Stimulated activated naive CD8-positive, alpha-beta T cell treated with anti-CD3 and anti-CD28 coated beads, Interleukin-15, amount 100 ng/mL, for 72 hours (primary cell): Measurements from ENCODE around the gene AMFR.
A peak's percentile ranks its signal among the peaks of the same experiment; 100 is the strongest.

ENCODE experiments used
- ATAC-seq: fragments of 150-1000 bp; cut with Tn5 transposase; 2 replicates; pipeline ENCODE4 v1.10.0; 2021; ENCODE audit warnings: mild to moderate bottlenecking, moderate library complexity
- DNase-seq, 2 donors: peaks; one replicate each; pipeline ENCODE4 v3.0.0; 2021 to 2022
- H3K27ac Mint-ChIP-seq, 2 donors: one replicate each; pipeline ENCODE4 v1.8.0; 2022; ENCODE audit warnings: mild to moderate bottlenecking in 2 of 2, mixed read lengths in 2 of 2, moderate library complexity in 2 of 2
- H3K27me3 Mint-ChIP-seq: one replicate; pipeline ENCODE4 v1.8.0; 2022; ENCODE audit warnings: mixed read lengths
- H3K4me1 Mint-ChIP-seq: one replicate; pipeline ENCODE4 v1.8.0; 2022; ENCODE audit warnings: mild to moderate bottlenecking, mixed read lengths
- H3K4me3 Mint-ChIP-seq, 2 donors: one replicate each; pipeline ENCODE4 v1.8.0; 2022; ENCODE audit warnings: mild to moderate bottlenecking in 2 of 2, mixed read lengths in 2 of 2, moderate library complexity in 1 of 2
- H3K9me3 Mint-ChIP-seq, 2 donors: one replicate each; pipeline ENCODE4 v1.8.0; 2022; ENCODE audit warnings: mixed read lengths in 2 of 2

Gene AMFR

GRCh38 chr16:56364865-56365264 is 60.5 kb downstream of the AMFR start:
- no peak for ATAC-seq
- peak overlapping the region in 1 of 2 donors; percentile 76 for H3K27ac Mint-ChIP-seq
- H3K9me3 Mint-ChIP-seq: no peaks in the 10 kb centered on the region
- no peak for DNase-seq
- H3K27me3 Mint-ChIP-seq: no peaks in the 10 kb centered on the region
- H3K4me1 Mint-ChIP-seq: peaks cover 10% of the 10 kb centered on the region
- no peak overlapping the region for H3K4me3 Mint-ChIP-seq

DNA sequence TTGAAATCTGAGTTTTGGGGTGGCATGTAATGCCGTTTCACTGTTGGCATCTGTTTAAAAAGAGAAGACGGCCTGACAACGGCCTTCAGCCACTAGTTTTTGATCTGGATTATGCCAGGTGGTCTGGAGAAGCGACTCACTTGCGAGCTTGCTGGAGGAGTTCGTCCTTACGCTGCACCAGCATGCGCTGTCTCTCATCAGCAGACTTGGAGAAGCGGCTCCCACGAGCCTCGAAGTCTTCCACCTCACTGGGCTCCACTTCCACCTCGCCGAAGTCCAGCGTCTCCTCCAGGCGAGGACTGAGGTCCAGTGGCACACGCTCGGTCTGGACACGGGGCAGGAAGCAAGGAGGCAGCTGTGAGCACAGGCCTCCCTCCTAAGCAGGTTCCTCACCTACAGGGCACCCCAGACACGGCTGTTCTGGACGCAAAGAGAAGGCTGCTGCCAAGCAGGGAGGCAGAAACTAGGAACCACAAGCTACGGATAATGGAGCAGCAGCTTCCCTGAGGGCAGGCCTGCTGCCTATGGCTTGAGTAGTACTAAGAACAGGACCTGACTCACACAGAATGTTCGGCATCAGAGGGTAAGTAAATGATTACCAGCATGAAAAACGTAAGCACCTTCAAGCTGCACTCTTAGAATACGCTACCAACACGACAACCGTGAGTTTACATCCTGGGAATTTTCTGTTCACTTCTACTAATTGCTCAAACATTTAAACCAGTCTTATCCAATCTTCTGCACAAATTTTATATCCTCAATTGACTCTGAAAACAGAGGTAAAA is 61.4 kb downstream of the AMFR start:
- Mint-ChIP-seq H3K4me1 (peaks cover 19% of the 10 kb centered on the region), H3K27ac (no peak overlapping the region), H3K9me3 (no peaks in the 10 kb centered on the region), H3K4me3 (no peak overlapping the region), H3K27me3 (no peaks in the 10 kb centered on the region)
- ATAC-seq (no peak), DNase-seq (no peak)

DNA sequence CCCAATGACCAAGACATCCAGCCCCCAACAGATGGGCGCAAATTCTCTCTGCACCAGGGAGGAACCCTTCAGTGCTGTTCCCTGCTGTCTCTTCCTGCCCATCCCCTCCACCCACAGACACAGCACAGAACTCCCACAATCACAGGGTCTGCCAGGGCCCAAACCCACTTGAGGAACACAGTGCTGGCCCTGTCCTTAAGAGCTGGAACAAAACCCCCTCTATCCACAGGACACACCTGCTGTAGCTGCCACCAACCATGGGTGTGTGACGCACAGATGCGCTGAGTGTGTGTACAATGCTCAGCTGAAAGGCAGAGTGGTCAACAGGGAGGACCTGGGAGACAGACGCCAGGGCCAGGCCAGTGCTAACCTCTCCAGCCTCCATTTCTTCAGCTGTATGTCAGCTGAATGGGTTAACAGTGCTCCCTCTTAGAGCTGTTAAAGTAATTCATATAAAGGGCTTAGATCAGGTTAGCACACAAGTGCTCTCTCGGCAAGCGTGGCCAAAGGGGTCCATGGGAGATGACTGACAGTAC is 62.1 kb downstream of the AMFR start:
- no peak for ATAC-seq
- Mint-ChIP-seq H3K9me3 (no peaks in the 10 kb centered on the region), H3K4me3 (no peak overlapping the region), H3K27me3 (no peaks in the 10 kb centered on the region), H3K27ac (peak overlapping the region; percentile 52 to 74), H3K4me1 (peaks cover 27% of the 10 kb centered on the region)
- no peak for DNase-seq

DNA sequence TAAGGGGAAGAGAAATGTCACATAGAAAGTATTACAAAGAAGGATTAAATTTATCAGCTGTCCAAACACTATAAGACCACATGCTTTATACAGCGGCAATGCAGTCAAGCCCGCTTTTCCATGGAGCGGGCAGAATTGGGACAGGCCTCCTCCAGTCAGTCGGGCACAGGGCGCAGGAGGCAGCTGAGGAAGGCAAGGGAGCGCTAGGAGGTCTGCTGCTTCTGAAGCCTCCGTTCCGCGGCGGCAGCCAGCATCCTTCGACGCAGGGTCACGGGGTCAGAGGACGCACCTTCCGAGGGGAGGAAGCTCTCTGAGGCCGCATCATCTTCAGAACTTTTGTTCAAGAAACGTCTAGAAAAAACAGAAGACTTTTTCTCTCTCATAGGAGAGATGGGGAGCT is 62.6 kb downstream of the AMFR start:
- DNase-seq: no peak
- Mint-ChIP-seq H3K9me3 (no peaks in the 10 kb centered on the region), H3K27ac (peak overlapping the region in 1 of 2 donors; percentile 74), H3K27me3 (no peaks in the 10 kb centered on the region), H3K4me1 (peaks cover 32% of the 10 kb centered on the region), H3K4me3 (no peak overlapping the region)
- ATAC-seq: no peak

- Mint-ChIP-seq H3K27me3 (no peaks in the 10 kb centered on the region), H3K27ac (no peak overlapping the region), H3K9me3 (no peaks in the 10 kb centered on the region), H3K4me1 (peaks cover 38% of the 10 kb centered on the region), H3K4me3 (no peak overlapping the region)
- DNase-seq (no peak), ATAC-seq (no peak)
Observed at GRCh38 chr16:56362057-56362655, 63.2 kb downstream of the AMFR start.

DNA sequence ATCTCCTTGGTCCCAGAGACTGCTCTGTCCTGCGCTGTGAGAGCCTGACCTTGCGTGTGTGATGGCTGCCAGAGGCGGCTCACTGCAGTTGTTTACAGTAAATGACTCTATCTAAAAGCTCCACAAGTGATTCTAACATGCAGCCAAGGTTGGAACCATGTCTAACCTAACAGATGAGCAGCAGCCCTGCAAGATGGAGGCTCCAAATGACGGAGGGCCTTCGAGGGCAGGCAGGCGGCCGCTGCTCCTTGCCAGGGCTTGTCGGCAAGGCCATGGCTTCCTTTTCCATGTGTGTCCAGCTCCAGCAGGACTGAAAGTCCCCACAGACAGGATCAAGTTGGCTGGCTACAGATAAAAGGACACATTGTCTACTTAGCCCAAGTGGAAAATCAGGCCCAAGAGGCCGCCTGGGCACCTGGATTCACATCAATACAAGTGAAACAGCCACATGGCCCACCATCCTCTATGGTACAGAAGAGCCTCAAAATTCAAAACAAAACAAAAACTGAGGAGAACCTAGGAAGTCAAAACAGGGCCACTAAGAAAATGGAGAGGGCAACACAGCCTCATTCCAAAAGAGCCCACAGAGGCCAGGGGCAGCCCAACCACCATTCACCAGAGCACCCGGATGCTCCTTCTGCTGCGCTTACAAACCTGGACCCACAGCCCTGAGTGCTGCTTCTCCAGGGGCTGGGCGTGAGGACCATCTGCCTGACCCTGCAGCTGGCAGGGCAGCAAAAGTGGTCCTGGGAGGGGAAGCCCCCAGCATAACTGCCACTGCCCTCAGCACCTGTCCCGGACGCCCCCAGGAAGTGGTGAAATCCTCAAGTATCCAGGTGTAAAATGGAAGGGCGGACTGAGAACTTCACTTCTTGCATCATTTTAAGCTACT is 65.0 kb downstream of the AMFR start:
- Mint-ChIP-seq H3K4me1 (peaks cover 56% of the 10 kb centered on the region), H3K27ac (no peak overlapping the region), H3K9me3 (no peaks in the 10 kb centered on the region), H3K4me3 (no peak overlapping the region), H3K27me3 (no peaks in the 10 kb centered on the region)
- no peak for DNase-seq
- no peak for ATAC-seq

GRCh38 chr16:56357765-56358322 is 67.5 kb downstream of the AMFR start:
- no peak for ATAC-seq
- Mint-ChIP-seq H3K4me1 (peaks cover 56% of the 10 kb centered on the region), H3K27me3 (no peaks in the 10 kb centered on the region), H3K4me3 (peak overlapping the region in 1 of 2 donors; percentile 45), H3K9me3 (no peaks in the 10 kb centered on the region), H3K27ac (peak overlapping the region in 1 of 2 donors; percentile 71)
- DNase-seq: peak in 1 of 2 donors; percentile 15

- H3K4me1 Mint-ChIP-seq: peaks cover 56% of the 10 kb centered on the region
- DNase-seq (no peak), ATAC-seq (no peak)
- peak overlapping the region; percentile 88 for H3K4me3 Mint-ChIP-seq
- no peaks in the 10 kb centered on the region for H3K9me3 Mint-ChIP-seq
- no peaks in the 10 kb centered on the region for H3K27me3 Mint-ChIP-seq
- peak overlapping the region; percentile 78 to 97 for H3K27ac Mint-ChIP-seq
Observed at GRCh38 chr16:56357241-56357764, 68.0 kb downstream of the AMFR start.

- peak; percentile 83 for ATAC-seq
Observed at GRCh38 chr16:56356276-56357240, 68.8 kb downstream of the AMFR start.

DNA sequence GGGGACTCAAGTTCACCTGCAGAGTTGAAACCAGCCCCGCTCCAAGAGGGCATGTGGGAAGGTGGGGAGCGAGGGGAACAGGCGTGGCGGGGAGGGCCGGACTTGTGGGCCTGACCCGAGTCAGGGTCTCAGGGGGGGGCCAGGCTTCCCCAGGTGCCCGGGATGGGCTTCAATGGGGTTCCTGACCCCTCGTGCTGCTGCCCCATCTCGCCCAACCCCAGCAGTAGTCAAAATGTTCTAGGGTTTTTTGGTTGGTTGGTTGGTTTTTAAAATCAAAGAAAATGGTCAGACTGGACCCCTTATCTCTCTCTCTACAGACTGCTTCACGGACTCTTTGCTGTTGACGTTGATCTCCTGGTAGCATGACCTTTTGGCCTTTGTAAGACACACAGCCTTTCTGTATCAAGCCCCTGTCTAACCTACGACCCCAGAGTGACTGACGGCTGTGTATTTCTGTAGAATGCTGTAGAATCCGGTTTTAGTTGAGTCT is 69.5 kb downstream of the AMFR start:
- DNase-seq (no peak), ATAC-seq (no peak)
- Mint-ChIP-seq H3K27ac (peak overlapping the region; percentile 97 to 99), H3K4me3 (peak overlapping the region; percentile 88), H3K9me3 (no peaks in the 10 kb centered on the region), H3K27me3 (no peaks in the 10 kb centered on the region), H3K4me1 (peaks cover 55% of the 10 kb centered on the region)

More at GRCh38 chr16:56356276-56357240, 68.8 kb downstream of the AMFR start:
- H3K4me3 Mint-ChIP-seq: peak overlapping the region; percentile 88
- no peaks in the 10 kb centered on the region for H3K9me3 Mint-ChIP-seq
- H3K27me3 Mint-ChIP-seq: no peaks in the 10 kb centered on the region
- peak overlapping the region; percentile 97 to 99 for H3K27ac Mint-ChIP-seq
- H3K4me1 Mint-ChIP-seq: peaks cover 56% of the 10 kb centered on the region
- peak; percentile 64 to 76 for DNase-seq

GRCh38 chr16:56355221-56355620 is 70.1 kb downstream of the AMFR start:
- DNase-seq (no peak), ATAC-seq (no peak)
- Mint-ChIP-seq H3K4me3 (peak overlapping the region in 1 of 2 donors; percentile 88), H3K27ac (no peak overlapping the region), H3K4me1 (peaks cover 49% of the 10 kb centered on the region), H3K9me3 (no peaks in the 10 kb centered on the region), H3K27me3 (no peaks in the 10 kb centered on the region)

DNA sequence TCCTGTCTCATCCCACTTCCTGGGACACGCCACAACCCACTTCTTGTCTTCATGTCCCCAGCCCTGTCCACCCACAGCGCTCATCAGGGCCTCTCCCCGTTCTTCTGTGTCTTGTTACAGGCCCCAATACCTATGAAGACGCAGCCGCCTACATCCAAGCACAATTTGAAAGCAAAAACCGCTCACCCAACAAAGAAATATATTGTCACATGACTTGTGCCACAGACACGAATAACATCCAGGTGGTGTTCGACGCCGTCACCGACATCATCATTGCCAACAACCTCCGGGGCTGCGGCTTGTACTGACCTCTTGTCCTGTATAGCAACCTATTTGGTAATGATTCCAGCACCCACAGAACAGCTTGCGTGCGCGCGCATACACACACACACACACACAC is 70.6 kb downstream of the AMFR start:
- DNase-seq (no peak), ATAC-seq (no peak)
- H3K9me3 Mint-ChIP-seq: no peaks in the 10 kb centered on the region
- H3K27me3 Mint-ChIP-seq: no peaks in the 10 kb centered on the region
- H3K4me3 Mint-ChIP-seq: no peak overlapping the region
- peaks cover 45% of the 10 kb centered on the region for H3K4me1 Mint-ChIP-seq
- peak overlapping the region in 1 of 2 donors; percentile 78 for H3K27ac Mint-ChIP-seq

DNA sequence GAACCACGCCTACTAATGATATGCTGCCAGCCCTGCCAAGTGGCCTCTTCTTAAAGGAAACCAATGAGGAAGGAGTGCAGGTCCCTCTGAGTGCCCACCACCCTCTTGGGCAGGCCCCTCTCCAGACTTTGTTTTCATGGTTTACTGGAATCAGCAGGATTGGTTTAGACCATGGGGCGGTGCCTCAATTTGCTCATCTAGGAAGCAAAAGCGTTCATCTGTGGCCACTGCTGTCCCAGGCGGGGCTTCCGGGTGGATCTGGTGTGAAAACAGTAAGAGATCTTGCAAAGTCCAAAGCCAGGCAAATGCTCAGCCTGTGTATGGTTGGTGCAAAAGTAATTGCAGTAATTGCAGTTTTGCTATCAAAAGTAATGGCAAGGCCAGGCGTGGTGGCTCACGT is 71.3 kb downstream of the AMFR start:
- Mint-ChIP-seq H3K4me1 (peaks cover 37% of the 10 kb centered on the region), H3K27me3 (no peaks in the 10 kb centered on the region), H3K4me3 (no peak overlapping the region), H3K9me3 (no peaks in the 10 kb centered on the region), H3K27ac (peak overlapping the region in 1 of 2 donors; percentile 78)
- ATAC-seq: no peak
- no peak for DNase-seq
